H1 (cell line): ENCODE results near the gene GNB1L. TPM values are rescaled to one million over a fixed set of nuclear protein-coding genes. Genes with fewer than 3 reads are reported as not detected.

Experiments used
- ASH2L ChIP-seq: fragments of 200-600, 300-600 bp; sonication (generic); IDR thresholded peaks from one replicate; pipeline ENCODE4 v1.7.1; 2017; ENCODE audit warnings: low read length
- BACH1 ChIP-seq: IDR thresholded peaks from 2 replicates; pipeline ENCODE4 v1.6.1; 2012; ENCODE audit warnings: low read length, improper control_type of control experiment
- CEBPB ChIP-seq: IDR thresholded peaks from 2 replicates; pipeline ENCODE4 v1.6.1; 2012; ENCODE audit warnings: low read depth, low read length
- CREB1 ChIP-seq: IDR thresholded peaks from 2 replicates; pipeline ENCODE4 v1.6.1; 2012; ENCODE audit warnings: inconsistent platforms
- EGR1 ChIP-seq: IDR thresholded peaks from 2 replicates; pipeline ENCODE4 v1.6.1; 2011; ENCODE audit warnings: low read depth, low read length, borderline replicate concordance
- EZH2 ChIP-seq: fragments of 200-600 bp; sonication (generic); IDR thresholded peaks from 2 replicates; pipeline ENCODE4 v1.7.1; 2012; ENCODE audit warnings: low read depth, mild to moderate bottlenecking, moderate library complexity, low read length, inconsistent platforms; ENCODE audit not compliant: severe bottlenecking
- JUN ChIP-seq: IDR thresholded peaks from 2 replicates; pipeline ENCODE4 v1.6.1; 2011; ENCODE audit warnings: low read depth, mild to moderate bottlenecking, improper control_type of control experiment, low read length
- JUND ChIP-seq: IDR thresholded peaks from 2 replicates; pipeline ENCODE4 v1.6.1; 2011; ENCODE audit warnings: mild to moderate bottlenecking, improper control_type of control experiment, low read length
- KDM4A ChIP-seq: IDR thresholded peaks from one replicate; pipeline ENCODE4 v1.7.1; 2012; ENCODE audit warnings: low read depth, mild to moderate bottlenecking, moderate library complexity, low read length, inconsistent platforms; ENCODE audit not compliant: severe bottlenecking
- PHF8 ChIP-seq: fragments of 200-600 bp; sonication (generic); conservative IDR thresholded peaks from 2 replicates; pipeline ENCODE4 v1.7.1; 2012; ENCODE audit warnings: low read depth, mild to moderate bottlenecking, inconsistent platforms, low read length, moderate library complexity
- RNF2 ChIP-seq: fragments of 200-900, 300-1000 bp; sonication (generic); IDR thresholded peaks from 2 replicates; pipeline ENCODE4 v1.7.1; 2016; ENCODE audit warnings: borderline replicate concordance, low read depth, mild to moderate bottlenecking, antibody characterized with exemption, low read length; ENCODE audit not compliant: poor library complexity, severe bottlenecking; ENCODE audit errors: missing control alignments
- SP1 ChIP-seq: IDR thresholded peaks from 2 replicates; pipeline ENCODE4 v1.6.1; 2011; ENCODE audit warnings: low read depth, low read length
- SP2 ChIP-seq: IDR thresholded peaks from 2 replicates; pipeline ENCODE4 v1.6.1; 2012; ENCODE audit warnings: mild to moderate bottlenecking, low read length, inconsistent platforms
- TAF1 ChIP-seq: IDR thresholded peaks from 2 replicates; pipeline ENCODE4 v1.6.1; 2011; ENCODE audit warnings: mild to moderate bottlenecking, low read depth, low read length
- TCF12 ChIP-seq: IDR thresholded peaks from 2 replicates; pipeline ENCODE4 v1.6.1; 2011; ENCODE audit warnings: low read depth, mild to moderate bottlenecking, low read length
- polyA plus RNA-seq, 7 experiments: library from polyadenylated mRNA; depleted of rRNA in 3 of 7; stranded (reverse) in 5 of 7; unstranded in 2 of 7; fragments of >200 nt in 5 of 7; fragments of 200-250 nt in 2 of 7; gene quantifications; 1 replicate in 5 of 7; 2 replicates in 1 of 7; 4 replicates in 1 of 7; pipeline versions ENCODE4 v1.2.1 to v1.2.3, GENCODE V29; 2011 to 2013; ENCODE audit warnings: missing spikeins in 2 of 7, mixed read lengths in 2 of 7
- total RNA-seq: library from RNA; stranded (reverse); fragmentation: NEBNext Ultra II Directional; extraction: Animal tissue kit (Norgen Biotek cat#: 25700); gene quantifications from 2 replicates; pipeline ENCODE4 v1.2.1, GENCODE V29; 2021

The GNB1L gene
- total and polyA plus RNA-seq, 2 of the 8 experiments (the other 6 are each of a cell fraction or from before 2014, with no cell fraction given) = 14.0 to 15.6 TPM

DNA sequence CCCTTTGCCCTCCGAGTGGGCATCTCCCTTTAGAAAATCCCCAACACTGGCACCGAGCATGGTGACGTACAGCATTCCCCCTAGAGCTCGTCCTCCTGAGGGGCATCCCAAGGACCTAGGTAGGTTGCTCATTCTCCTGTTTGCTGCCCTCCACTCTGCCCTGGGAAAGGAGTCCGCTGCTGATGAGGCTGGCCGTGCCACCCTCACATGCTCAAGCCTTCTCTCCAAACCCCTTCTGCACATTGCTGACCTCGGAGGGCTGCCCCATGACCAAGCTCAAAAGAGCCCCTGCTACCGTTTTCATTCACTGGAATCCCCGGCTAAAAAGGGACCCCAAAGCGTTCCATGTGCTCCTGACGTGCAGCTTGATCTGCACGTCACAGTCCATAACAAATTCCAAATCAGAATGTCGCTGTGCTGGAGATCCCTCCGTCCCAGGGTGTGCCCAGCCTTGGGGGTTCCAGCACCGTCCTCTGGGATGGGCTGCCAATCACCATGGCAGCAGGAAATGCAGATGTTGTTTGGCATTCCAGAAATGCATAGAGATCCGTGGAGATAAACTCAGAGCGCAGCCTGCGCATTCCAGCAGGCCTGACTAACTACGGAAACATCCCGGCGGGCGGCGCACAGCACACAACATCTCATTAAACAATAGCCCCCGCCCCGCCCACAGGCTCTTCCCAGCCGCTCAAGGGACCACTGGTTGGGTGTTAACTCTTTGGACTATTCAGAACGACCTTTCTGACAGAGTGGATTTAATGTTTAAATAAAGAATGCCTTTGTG, 26.3 kb upstream of the GNB1L start (continued):
- no peak for TF ChIP-seq KDM4A
- peak; percentile 84 for TF ChIP-seq JUN
- no peak for TF ChIP-seq EZH2
- TF ChIP-seq BACH1 = no peak
- TF ChIP-seq TAF1 = 0 out of 2 replicates have a peak, but pooled peaks have one; percentile 25
- TF ChIP-seq RNF2 = no peak
- no peak for TF ChIP-seq PHF8
- no peak for TF ChIP-seq CEBPB
- 0 out of 2 replicates have a peak, but pooled peaks have one; percentile 34 for TF ChIP-seq TCF12
- TF ChIP-seq CREB1 = 0 out of 2 replicates have a peak, but pooled peaks have one; percentile 41
- no peak for TF ChIP-seq EGR1
- TF ChIP-seq JUND = peak; percentile 93
- peak; percentile 32 for TF ChIP-seq ASH2L
- no peak for TF ChIP-seq SP2
- peak; percentile 76; the same call in 1 of the 2 replicates for TF ChIP-seq SP1
